OCI-LY7 (cell line): ENCODE results near the gene FRS2. TPM values are rescaled to one million over a fixed set of nuclear protein-coding genes. Genes with fewer than 3 reads are reported as not detected.

Experiments
- BruUV-seq: library from RNA; stranded (reverse); fragments of 400-500 nt; replicated peaks from 2 replicates; lab custom pipeline; 2021; lab: Mats Ljungman, UMichigan
- CTCF ChIA-PET: fragments of 300-600 bp; sonication (Branson Sonifier 250); formaldehyde crosslinking; loops from one replicate; lab custom pipeline; 2022; ENCODE audit warnings: antibody characterized with exemption; ENCODE audit not compliant: unreplicated experiment; lab: Charles Lee
- POLR2A ChIA-PET: fragments of 300-600 bp; sonication (Branson Sonifier 250); formaldehyde crosslinking; loops from one replicate; lab custom pipeline; 2022; ENCODE audit warnings: antibody characterized with exemption; lab: Charles Lee
- DNase-seq: peaks from one replicate; pipeline ENCODE4 v3.0.0-alpha.2; 2015; ENCODE audit warnings: low spot score
- H2AFZ ChIP-seq: fragments of 200-600 bp; sonication (generic), shearing (Covaris generic); 2 replicates; pipeline ENCODE4 v1.6.1; 2014; ENCODE audit warnings: mild to moderate bottlenecking, antibody characterized with exemption, low read length, moderate library complexity
- H3K27ac ChIP-seq: fragments of 200-600 bp; sonication (generic); 2 replicates; pipeline ENCODE4 v1.5.1; 2014; ENCODE audit warnings: mixed run types, low read depth, mild to moderate bottlenecking, moderate library complexity, low read length, inconsistent platforms; ENCODE audit not compliant: poor library complexity, severe bottlenecking
- H3K36me3 ChIP-seq: fragments of 200-600 bp; sonication (generic); 2 replicates; pipeline ENCODE4 v1.6.1; 2014; ENCODE audit warnings: mild to moderate bottlenecking, antibody characterized with exemption, low read length, moderate library complexity, mixed read lengths; ENCODE audit not compliant: insufficient read depth
- H3K4me1 ChIP-seq: fragments of 200-600 bp; sonication (generic); 2 replicates; pipeline ENCODE4 v1.5.1; 2014; ENCODE audit warnings: mild to moderate bottlenecking, low read length; ENCODE audit not compliant: insufficient read depth, poor library complexity, severe bottlenecking
- H3K4me2 ChIP-seq: fragments of 200-600 bp; sonication (generic); 2 replicates; pipeline ENCODE4 v1.6.1; 2014; ENCODE audit warnings: mild to moderate bottlenecking, low read length
- H3K4me3 ChIP-seq: fragments of 200-600 bp; sonication (generic); 2 replicates; pipeline ENCODE4 v1.5.1; 2014; ENCODE audit warnings: mild to moderate bottlenecking, low read depth, low read length; ENCODE audit not compliant: poor library complexity, severe bottlenecking
- H3K79me2 ChIP-seq: fragments of 200-600 bp; sonication (generic); 2 replicates; pipeline ENCODE4 v1.6.1; 2016; ENCODE audit warnings: low read depth, mild to moderate bottlenecking, low read length, moderate library complexity, mixed read lengths; ENCODE audit not compliant: insufficient read depth
- H3K9me2 ChIP-seq: fragments of 200-600 bp; sonication (generic); 2 replicates; pipeline ENCODE4 v1.6.1; 2016; ENCODE audit warnings: mild to moderate bottlenecking, low read length, mixed read lengths; ENCODE audit not compliant: insufficient read depth
- H3K9me3 ChIP-seq: fragments of 200-600 bp; sonication (generic); 2 replicates; pipeline ENCODE4 v1.6.1; 2014; ENCODE audit warnings: mild to moderate bottlenecking, mixed run types, low read length, mixed read lengths
- H4K20me1 ChIP-seq: fragments of 200-600 bp; sonication (generic); 2 replicates; pipeline ENCODE4 v1.6.1; 2014; ENCODE audit warnings: mild to moderate bottlenecking, antibody characterized with exemption, low read length, moderate library complexity, mixed read lengths; ENCODE audit not compliant: insufficient read depth
- EZH2phosphoT487 ChIP-seq: fragments of 200-600 bp; sonication (generic); IDR thresholded peaks from 2 replicates; pipeline ENCODE4 v1.6.1; 2018; ENCODE audit warnings: low read depth, borderline replicate concordance, mild to moderate bottlenecking, mixed run types, antibody characterized with exemption, low read length, moderate library complexity, mixed read lengths
- intact Hi-C: fragments of 100-400 bp; cut with micrococcal nuclease; formaldehyde crosslinking; loops from one replicate; pipeline ENCODE4 v1.10.0; 2022; ENCODE audit not compliant: unreplicated experiment
- total RNA-seq, 2 experiments: library from RNA; depleted of rRNA in 1 of 2; stranded (reverse); fragments of >200 nt in 1 of 2; shearing (Covaris generic) in 1 of 2; gene quantifications; 2 replicates each; pipeline ENCODE4 v1.2.3, GENCODE V29; 2014 to 2022
- TF ChIP-seq, protein P1 (sequence below): fragments of 200-600 bp; sonication (generic); conservative IDR thresholded peaks from 2 replicates; pipeline ENCODE4 v1.5.1; 2014; ENCODE audit warnings: mild to moderate bottlenecking, antibody characterized with exemption, low read length, moderate library complexity, mixed read lengths

FRS2 gene
- total RNA-seq, 2 experiments from 2014 or later = 11.1 to 18.5 TPM

DNA sequence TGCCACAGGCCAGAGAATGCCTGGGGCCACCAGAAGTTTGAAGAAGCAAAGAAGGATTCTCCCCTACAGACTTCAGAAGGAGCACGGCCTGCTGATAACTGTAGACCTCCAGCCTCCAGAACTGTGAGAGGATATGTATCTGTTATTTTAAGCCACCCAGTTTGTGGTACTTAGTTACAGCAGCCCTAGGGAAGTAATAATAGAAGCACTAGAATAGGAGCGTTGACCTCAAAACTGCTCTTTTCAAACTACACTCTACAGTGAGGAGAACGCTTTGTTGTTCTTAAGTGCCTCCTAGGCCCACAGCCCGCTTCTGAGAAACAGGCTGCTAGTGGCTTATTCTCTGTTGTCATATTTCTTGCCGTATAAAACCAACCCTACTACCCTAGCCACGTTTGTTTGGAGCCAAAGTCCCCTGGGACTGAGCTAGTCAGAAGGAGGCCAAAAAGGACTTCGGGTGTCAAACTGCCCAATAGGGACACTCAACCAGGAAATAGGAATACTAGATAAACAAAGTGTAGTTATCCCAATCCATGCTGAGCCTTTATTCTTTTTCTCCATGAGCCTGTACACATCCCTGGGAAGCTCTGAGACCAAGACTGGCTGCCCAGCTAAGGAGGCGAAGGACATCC lies 38.5 kb upstream of the FRS2 start:
- POLR2A ChIA-PET = no interaction called here
- CTCF ChIA-PET = no interaction called here
- BruUV-seq = no TSS peak

GRCh38 chr12:69433653-69434052 lies 36.5 kb upstream of the FRS2 start:
- H3K9me3 ChIP-seq = no peaks in the 10 kb centered on the region
- no peak overlapping the region for H3K4me3 ChIP-seq
- BruUV-seq = no TSS peak
- H2AFZ ChIP-seq = no peak overlapping the region
- intact Hi-C loops = no loop called here
- DNase-seq = no peak
- H3K9me2 ChIP-seq = no peaks in the 10 kb centered on the region
- ChIA-PET CTCF (no interaction called here), POLR2A (no interaction called here)
- TF ChIP-seq, protein P1, sequence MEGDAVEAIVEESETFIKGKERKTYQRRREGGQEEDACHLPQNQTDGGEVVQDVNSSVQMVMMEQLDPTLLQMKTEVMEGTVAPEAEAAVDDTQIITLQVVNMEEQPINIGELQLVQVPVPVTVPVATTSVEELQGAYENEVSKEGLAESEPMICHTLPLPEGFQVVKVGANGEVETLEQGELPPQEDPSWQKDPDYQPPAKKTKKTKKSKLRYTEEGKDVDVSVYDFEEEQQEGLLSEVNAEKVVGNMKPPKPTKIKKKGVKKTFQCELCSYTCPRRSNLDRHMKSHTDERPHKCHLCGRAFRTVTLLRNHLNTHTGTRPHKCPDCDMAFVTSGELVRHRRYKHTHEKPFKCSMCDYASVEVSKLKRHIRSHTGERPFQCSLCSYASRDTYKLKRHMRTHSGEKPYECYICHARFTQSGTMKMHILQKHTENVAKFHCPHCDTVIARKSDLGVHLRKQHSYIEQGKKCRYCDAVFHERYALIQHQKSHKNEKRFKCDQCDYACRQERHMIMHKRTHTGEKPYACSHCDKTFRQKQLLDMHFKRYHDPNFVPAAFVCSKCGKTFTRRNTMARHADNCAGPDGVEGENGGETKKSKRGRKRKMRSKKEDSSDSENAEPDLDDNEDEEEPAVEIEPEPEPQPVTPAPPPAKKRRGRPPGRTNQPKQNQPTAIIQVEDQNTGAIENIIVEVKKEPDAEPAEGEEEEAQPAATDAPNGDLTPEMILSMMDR = no peak
- no peak for TF ChIP-seq EZH2phosphoT487
- H3K27ac ChIP-seq = no peak overlapping the region
- no peaks in the 10 kb centered on the region for H4K20me1 ChIP-seq
- H3K4me1 ChIP-seq = no peaks in the 10 kb centered on the region
- H3K79me2 ChIP-seq = no peaks in the 10 kb centered on the region
- H3K4me2 ChIP-seq = no peak overlapping the region
- no peaks in the 10 kb centered on the region for H3K36me3 ChIP-seq

More for the DNA sequence above, 38.5 kb upstream of the FRS2 start:
- Histone ChIP-seq H3K79me2 (no peaks in the 10 kb centered on the region), H3K36me3 (no peaks in the 10 kb centered on the region), H3K4me1 (no peaks in the 10 kb centered on the region), H3K27ac (no peak overlapping the region), H3K4me3 (no peak overlapping the region), H3K4me2 (no peak overlapping the region), H3K9me2 (no peaks in the 10 kb centered on the region), H2AFZ (no peak overlapping the region), H4K20me1 (no peaks in the 10 kb centered on the region), H3K9me3 (no peaks in the 10 kb centered on the region)
- intact Hi-C loops = no loop called here
- no peak for DNase-seq
- TF ChIP-seq EZH2phosphoT487 = no peak
- TF ChIP-seq, protein P1 = no peak

- ChIA-PET POLR2A (no interaction called here), CTCF (no interaction called here)
- intact Hi-C loops = no loop called here
- Histone ChIP-seq H3K4me2 (no peak overlapping the region), H3K79me2 (no peaks in the 10 kb centered on the region), H4K20me1 (no peaks in the 10 kb centered on the region), H3K4me3 (no peak overlapping the region), H2AFZ (no peak overlapping the region), H3K27ac (no peak overlapping the region), H3K9me2 (no peaks in the 10 kb centered on the region), H3K4me1 (no peaks in the 10 kb centered on the region), H3K36me3 (no peaks in the 10 kb centered on the region), H3K9me3 (no peaks in the 10 kb centered on the region)
- BruUV-seq = no TSS peak
- no peak for TF ChIP-seq EZH2phosphoT487
- TF ChIP-seq, protein P1 = no peak
- DNase-seq = no peak
These were observed 34.5 kb upstream of the FRS2 start for GRCh38 chr12:69435644-69436043.
